Parathyroid adenoma (tissue), 2 donors: ENCODE measurements around the gene LRR1.

Experiments
- H2AFZ ChIP-seq: fragments of 300-600 bp; sonication (generic); one replicate; pipeline ENCODE4 v1.7.0; 2017; ENCODE audit warnings: antibody characterized with exemption, mild to moderate bottlenecking
- H3K27ac ChIP-seq: fragments of 300-600 bp; sonication (generic); one replicate; pipeline ENCODE4 v1.7.0; 2017
- H3K27me3 ChIP-seq: fragments of 300-600 bp; sonication (generic); one replicate; pipeline ENCODE4 v1.7.0; 2017; ENCODE audit warnings: low read length; ENCODE audit not compliant: control insufficient read depth, insufficient read depth
- H3K36me3 ChIP-seq: fragments of 300-600 bp; sonication (generic); one replicate; pipeline ENCODE4 v1.7.0; 2017; ENCODE audit warnings: low read length; ENCODE audit not compliant: control insufficient read depth, insufficient read depth
- H3K4me1 ChIP-seq: fragments of 300-600 bp; sonication (generic); one replicate; pipeline ENCODE4 v1.7.0; 2017; ENCODE audit warnings: control low read depth
- H3K4me2 ChIP-seq: fragments of 300-600 bp; sonication (generic); one replicate; pipeline ENCODE4 v1.7.0; 2017; ENCODE audit warnings: low read length
- H3K4me3 ChIP-seq: fragments of 300-600 bp; sonication (generic); one replicate; pipeline ENCODE4 v1.7.0; 2017; ENCODE audit warnings: low read depth, low read length
- H3K79me2 ChIP-seq: fragments of 300-600 bp; sonication (generic); one replicate; pipeline ENCODE4 v1.7.0; 2017; ENCODE audit warnings: control low read depth
- H3K9ac ChIP-seq: fragments of 300-600 bp; sonication (generic); one replicate; pipeline ENCODE4 v1.7.0; 2017; ENCODE audit warnings: mild to moderate bottlenecking
- H3K9me3 ChIP-seq: fragments of 300-600 bp; sonication (generic); one replicate; pipeline ENCODE4 v1.7.0; 2017; ENCODE audit warnings: low read length; ENCODE audit not compliant: control insufficient read depth
- CTCF ChIP-seq: fragments of 300-600 bp; sonication (generic); IDR thresholded peaks from one replicate; pipeline ENCODE4 v1.7.0; 2017; ENCODE audit warnings: antibody characterized with exemption, mild to moderate bottlenecking
- donor health status: primary hyperparathyroidism.

Gene LRR1

DNA sequence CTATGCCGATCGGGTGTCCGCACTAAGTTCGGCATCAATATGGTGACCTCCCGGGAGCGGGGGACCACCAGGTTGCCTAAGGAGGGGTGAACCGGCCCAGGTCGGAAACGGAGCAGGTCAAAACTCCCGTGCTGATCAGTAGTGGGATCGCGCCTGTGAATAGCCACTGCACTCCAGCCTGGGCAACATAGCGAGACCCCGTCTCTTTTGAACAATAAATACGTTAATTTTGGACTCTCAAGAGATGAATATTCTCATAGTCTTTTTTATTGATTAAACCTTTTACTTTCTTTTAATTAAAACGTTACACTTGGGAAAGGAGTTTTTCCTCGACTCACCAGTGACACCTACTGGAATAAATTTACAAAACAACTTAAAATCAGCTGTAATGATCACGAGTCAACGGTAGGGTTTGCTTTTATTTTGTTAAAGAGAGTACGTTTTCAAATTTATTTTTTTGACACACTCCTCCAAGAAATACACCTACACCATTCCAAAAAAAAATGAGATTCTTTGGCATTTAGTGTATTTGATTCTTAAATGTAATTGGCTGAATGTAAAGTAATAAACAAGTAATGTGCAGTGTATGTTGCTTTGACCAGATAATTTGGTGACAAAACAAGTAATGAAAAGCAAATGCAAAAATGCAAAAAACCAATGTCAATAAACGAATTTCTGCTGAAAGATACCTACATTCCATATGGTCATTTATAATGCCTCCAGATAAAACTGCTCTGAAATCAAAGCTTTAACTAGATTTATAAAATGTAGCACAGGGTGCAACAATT is 11.9 kb upstream of the LRR1 start:
- peak; percentile 91 for TF ChIP-seq CTCF
- peak overlapping the region; percentile 90 for H3K27ac ChIP-seq
- H3K4me1 ChIP-seq = peaks cover 3% of the 10 kb centered on the region
- no peaks in the 10 kb centered on the region for H3K9me3 ChIP-seq
- H3K79me2 ChIP-seq = peaks cover 25% of the 10 kb centered on the region
- H3K9ac ChIP-seq = no peak overlapping the region
- no peaks in the 10 kb centered on the region for H3K36me3 ChIP-seq
- H3K27me3 ChIP-seq = no peaks in the 10 kb centered on the region
- peak overlapping the region; percentile 76 for H2AFZ ChIP-seq
- peak overlapping the region; percentile 97 for H3K4me3 ChIP-seq
- peak overlapping the region; percentile 68 for H3K4me2 ChIP-seq

DNA sequence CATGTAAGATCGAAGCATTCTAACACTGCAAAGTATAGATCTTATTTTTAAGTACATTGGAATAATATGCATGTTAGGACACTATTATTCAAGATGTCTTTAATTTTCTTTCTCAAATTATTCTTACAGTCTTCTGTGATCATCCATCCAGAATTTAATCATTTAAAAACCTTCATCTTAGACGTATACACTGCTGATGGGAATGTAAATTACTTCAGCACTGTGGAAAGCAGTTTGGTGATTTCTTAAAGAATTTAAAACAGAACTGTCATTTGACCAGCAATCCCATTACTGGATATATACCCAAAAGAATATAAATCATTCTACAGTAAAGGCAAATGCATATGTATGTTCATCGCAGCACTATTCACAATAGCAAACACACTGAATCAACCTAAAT is 9.4 kb upstream of the LRR1 start:
- no peak for TF ChIP-seq CTCF
- no peak overlapping the region for H3K9ac ChIP-seq
- no peaks in the 10 kb centered on the region for H3K4me1 ChIP-seq
- no peak overlapping the region for H3K4me3 ChIP-seq
- no peak overlapping the region for H3K27ac ChIP-seq
- H3K27me3 ChIP-seq = no peaks in the 10 kb centered on the region
- H3K36me3 ChIP-seq = no peaks in the 10 kb centered on the region
- peaks cover 14% of the 10 kb centered on the region for H3K79me2 ChIP-seq
- no peak overlapping the region for H2AFZ ChIP-seq
- H3K4me2 ChIP-seq = no peak overlapping the region
- H3K9me3 ChIP-seq = no peaks in the 10 kb centered on the region

DNA sequence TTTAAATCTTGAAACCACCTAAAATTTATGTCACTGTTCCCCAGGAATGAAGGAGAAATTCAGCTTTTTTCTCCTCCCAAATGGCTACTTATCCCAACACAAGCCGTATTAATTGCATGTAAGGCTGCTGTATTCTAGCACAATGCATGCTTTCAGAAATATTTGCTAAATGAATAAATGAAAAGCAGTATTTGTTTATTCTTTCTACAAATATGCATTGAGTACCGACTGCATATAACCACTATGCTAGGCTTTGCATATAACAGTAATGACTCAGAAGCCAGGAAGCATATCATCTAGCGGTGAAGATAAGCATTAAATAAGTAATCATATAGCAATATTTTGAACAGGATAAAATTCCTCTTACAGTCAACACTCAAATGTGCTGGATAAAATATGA is 5.7 kb upstream of the LRR1 start:
- no peak for TF ChIP-seq CTCF

GRCh38 chr14:49594347-49595091 is 4.2 kb upstream of the LRR1 start:
- Histone ChIP-seq H3K79me2 (no peaks in the 10 kb centered on the region), H3K9ac (no peak overlapping the region), H3K27me3 (no peaks in the 10 kb centered on the region), H3K4me3 (no peak overlapping the region), H2AFZ (no peak overlapping the region), H3K4me1 (no peaks in the 10 kb centered on the region), H3K36me3 (no peaks in the 10 kb centered on the region), H3K9me3 (no peaks in the 10 kb centered on the region), H3K4me2 (no peak overlapping the region), H3K27ac (no peak overlapping the region)
- no peak for TF ChIP-seq CTCF

More for the DNA sequence above, 5.7 kb upstream of the LRR1 start:
- Histone ChIP-seq H3K36me3 (no peaks in the 10 kb centered on the region), H3K27me3 (no peaks in the 10 kb centered on the region), H3K79me2 (no peaks in the 10 kb centered on the region), H3K4me1 (no peaks in the 10 kb centered on the region), H3K4me2 (no peak overlapping the region), H3K4me3 (no peak overlapping the region), H3K9ac (no peak overlapping the region), H3K9me3 (no peaks in the 10 kb centered on the region), H2AFZ (no peak overlapping the region), H3K27ac (no peak overlapping the region)
